HS-5 (cell line): ENCODE data around the gene ITPR1.
"Not testable (repeated sequence)": the region's sequence is repeated elsewhere in the genome, so short reads cannot be mapped to it uniquely, and the experiment has no call there.

Experiments
- DNase-seq: peaks from one replicate; pipeline ENCODE4 v3.0.0-alpha.2; 2012; ENCODE audit warnings: low read depth

Gene ITPR1

DNA sequence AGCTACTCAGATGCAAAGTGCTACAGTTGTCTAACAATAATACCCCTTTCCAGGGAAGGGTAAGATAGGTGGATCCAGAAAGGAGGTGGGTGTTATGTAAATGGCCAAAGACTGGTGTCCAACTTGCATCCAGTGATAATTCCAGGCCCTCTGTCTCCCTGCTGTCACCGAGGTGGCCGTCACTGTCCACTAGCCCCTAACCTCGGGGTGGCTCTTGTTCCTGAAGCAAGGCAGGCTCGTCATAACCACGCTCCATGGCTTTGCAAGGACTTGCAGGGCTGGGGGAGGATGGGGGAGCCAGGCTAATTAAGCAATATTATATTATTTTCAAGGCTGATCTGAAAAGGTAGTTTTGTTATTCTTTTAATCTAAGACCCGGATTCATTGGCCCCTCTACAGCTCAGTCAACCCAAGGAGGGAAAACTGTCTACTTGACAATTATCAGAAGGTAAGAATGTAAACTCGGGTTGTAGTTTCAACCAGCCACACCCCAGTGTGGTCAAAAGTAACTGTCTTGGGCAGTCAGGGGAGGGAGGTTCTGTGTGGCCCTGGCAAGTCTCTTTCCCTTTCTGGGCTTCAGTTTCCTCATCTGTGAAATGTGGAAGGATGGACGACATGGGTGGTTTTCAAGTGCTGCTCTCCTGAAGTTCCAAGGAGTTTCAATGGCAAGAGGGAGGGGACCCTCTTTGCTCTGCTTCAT is 266.0 kb downstream of the ITPR1 start:
- no peak for DNase-seq

DNA sequence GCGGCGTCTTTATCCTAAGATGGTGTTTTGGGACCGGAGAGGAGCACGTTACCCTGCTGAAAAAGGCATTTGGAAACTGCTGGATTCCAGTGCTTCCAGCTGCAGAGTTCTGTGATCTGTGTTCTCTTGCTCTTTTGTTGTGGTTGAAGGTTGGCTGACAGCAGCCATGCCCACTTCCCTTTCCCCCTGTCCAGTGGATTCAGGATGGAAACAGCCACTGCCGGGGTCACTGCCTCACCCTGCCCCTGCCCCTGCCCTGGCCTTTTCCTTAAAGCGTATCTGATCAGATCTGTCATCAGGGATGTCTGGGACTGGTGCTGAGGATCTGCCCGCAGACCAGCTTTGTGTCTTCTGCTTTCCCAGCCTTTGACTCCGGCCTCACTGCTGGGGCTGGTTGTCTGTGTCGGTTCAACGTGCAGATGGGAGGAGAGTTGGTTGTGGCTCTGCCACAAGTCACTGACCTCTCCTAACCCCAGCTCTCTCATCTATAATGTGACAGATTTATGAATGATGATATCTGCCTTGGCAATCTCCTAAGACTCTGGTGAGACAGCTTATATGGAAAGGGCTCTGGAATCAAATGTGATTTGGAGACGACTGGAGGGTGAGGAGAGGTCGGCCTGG is 266.7 kb downstream of the ITPR1 start:
- no peak for DNase-seq

DNA sequence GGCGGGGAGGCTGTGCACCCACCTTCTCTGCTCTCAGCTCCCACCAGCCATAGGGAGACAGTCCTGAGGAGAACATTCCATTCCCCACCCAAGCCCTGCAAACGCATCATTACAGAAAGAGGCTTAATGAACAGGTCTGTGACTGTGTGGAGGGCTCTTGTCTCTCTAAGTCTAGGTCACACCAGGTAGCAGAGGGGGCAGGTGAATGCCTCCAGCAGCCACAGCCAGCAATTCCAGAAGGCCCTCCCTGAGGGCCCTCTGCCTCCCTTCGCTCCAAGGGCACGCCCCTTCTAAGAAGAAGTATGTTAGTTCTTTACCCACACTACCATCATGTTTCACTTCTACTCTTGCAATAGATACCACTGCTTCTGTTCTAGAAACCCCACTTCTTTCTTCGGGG is 268.6 kb downstream of the ITPR1 start:
- DNase-seq = no peak

DNA sequence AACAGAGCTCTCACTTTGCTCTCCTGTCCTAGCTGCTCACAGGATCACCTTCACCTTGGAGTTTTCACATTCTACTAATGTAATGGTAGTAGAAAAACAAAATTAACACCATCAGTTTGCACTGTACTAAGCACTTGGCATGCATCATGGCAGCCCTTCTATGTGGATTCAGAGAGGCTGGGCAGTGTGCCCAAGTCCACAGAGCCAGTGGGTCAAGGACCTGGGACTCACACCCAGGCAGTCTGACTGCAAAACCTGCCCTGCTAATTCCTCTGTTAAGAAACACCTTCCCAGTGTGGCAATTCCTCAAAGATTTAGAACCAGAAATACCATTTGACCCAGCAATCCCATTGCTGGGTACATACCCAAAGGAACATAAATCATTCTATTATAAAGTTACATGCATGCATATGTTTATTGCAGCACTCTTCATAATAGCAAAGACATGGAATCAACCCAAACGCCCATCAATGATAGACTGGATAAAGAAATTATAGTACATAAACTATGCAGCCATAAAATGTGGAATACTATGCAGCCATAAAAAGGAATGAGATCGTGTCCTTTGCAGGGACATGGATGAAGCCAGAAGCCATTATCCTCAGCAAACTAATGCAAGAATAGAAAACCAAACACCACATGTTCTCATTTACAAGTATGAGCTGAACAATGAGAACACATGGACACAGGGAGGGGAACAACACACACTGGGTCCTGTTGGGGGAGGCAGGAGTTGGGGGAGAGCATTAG is 269.5 kb downstream of the ITPR1 start:
- DNase-seq = not testable (repeated sequence)

DNA sequence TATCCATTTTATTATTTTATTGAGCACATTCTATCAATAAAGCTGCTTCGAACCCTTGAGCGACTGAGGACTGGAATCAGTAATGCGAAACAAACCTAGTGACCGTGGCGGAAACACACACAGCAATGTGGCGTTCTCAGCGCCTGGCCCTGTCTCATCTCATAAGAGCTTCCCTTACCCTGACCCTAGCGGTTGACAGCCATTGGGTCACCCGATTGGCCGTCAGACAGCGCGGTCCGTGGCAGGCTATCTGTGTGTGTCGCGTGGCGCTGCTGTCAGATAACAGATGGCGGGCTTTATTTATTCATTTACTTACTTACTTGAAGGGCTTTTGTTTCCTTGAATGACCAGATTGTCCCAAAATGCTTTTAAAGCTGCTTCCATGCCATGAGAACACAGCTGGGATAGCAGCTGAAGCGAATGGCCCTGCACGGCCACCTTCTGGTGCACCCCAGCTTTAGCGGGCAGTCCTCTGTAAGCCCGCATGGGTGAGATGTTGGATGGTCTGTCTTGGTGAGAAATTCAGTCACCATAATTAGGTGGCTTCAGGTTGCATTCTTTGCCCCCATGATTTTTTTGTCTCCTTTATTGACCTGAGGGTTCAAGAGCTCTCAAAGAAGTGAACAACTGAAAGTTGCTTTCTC is 270.6 kb downstream of the ITPR1 start:
- no peak for DNase-seq

DNA sequence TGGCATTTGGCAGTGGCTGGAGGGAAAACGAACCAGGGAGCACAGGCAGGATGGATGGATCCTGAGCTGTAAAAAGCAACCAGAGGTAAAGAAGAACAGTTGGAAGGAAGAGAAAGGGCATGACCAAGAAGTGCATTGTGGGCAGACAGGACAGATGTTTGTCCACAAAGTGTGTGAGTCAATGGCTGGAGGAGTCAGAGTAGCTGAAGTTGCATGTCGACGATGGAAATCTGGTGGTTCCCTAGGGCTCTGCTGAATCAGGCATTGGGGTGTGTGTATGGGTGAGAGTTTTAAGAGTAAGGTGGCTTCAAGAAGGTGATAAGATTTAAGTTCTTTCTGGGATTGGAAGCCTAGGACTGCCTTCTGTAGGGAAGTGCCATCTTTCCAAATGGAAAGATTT is 272.1 kb downstream of the ITPR1 start:
- DNase-seq = no peak

DNA sequence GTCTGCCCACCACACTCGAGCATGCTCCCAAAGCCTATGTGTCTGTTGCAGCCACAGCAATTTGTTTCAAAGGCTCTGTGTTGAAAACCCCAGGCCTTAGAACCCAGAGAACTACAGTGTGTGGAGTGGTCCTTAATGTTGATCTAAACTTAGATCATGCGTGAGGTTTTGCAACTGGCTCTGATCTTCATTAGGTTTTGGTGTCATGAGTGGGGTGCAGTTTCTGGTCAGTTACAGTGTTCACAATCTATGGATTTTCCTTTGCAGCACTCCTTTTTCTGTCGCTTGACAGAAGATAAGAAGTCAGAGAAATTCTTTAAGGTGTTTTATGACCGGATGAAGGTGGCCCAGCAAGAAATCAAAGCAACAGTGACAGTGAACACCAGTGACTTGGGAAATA is 273.1 kb downstream of the ITPR1 start:
- DNase-seq = no peak

DNA sequence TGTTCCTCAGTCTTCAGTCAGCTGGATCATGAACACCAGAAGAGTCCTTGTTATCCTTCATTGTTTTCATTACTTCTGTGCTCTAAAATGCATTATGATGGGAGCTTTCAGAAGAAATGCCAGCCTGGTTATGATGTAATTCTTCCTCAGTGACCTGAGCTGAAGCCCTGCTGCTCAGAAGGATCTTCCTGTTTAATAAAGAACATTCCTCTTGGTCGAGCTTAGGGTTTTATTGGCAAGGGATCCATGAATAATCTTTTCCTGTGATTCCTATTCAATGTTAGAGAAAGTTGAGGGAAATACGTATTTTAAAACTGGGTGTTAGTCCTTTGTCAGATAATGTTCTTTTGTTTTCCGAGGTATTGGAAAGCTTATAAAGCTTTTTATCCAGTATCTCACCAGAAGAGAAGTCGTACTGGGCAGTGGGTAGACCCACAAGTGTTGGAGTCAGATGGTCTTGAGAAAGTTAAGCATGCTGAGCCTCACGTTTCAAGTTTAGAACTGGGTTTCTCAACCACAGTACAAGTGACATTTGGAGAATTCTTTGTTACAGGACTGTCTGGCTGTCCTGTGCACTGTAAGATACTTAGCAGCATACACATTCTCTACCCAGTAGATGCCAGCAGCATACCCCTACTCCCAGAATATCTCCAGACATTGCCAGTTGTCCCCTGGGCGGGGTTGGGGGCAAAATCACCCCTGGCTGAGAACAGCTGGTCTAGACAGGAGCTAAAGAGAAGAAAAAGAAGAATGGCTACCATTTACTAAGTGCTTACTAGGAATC is 273.8 kb downstream of the ITPR1 start:
- no peak for DNase-seq

DNA sequence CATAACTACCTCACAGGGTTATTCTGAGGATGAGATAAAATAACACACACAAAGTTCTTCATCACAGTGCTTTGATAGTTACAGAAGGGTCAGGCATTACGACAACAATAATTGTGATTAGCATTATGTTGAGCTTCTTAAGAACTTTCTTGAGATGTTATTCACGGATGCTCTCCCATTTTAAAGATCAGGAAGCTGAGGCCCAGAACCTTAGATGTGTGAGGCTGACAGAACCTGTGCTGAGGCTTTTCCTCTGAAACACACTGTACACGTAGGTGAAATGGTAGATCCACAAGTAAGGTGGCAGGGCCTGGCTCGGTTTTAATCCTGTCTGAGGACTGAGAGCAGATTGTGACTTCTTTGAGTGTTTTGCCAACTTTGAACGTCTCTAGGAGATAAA is 274.9 kb downstream of the ITPR1 start:
- no peak for DNase-seq

DNA sequence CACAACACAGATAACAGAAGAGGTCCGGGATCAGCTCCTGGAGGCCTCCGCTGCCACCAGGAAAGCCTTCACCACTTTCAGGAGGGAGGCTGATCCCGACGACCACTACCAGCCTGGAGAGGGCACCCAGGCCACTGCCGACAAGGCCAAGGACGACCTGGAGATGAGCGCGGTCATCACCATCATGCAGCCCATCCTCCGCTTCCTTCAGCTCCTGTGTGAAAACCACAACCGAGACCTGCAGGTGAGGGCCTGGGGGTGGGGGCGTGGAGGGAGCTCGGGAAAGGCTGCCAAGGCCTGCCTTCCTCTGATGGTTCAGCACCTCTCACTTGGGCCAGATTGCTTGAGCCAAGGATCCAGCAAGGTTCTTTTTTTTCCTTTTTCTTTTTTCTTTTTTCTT is 275.4 kb downstream of the ITPR1 start:
- DNase-seq = no peak

DNA sequence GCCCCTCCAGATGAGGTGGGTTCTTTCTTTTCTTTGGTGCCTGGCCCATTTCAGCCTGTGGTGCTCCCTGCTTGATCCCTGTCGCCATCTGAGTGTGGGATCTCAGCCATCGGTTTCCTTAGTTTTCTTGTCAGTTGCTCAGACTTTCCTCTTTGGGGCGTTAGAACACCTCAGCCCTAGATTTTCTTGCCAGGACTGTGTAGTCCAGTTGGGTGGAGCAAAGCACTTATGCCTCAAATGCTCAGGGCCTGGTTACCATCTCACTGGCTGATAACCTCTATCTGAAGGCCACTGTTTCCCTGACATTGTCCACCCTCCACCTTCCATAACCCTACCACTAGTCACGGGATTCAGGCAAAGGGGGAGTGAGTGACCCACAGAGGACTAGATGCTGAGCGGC is 277.4 kb downstream of the ITPR1 start:
- no peak for DNase-seq

DNA sequence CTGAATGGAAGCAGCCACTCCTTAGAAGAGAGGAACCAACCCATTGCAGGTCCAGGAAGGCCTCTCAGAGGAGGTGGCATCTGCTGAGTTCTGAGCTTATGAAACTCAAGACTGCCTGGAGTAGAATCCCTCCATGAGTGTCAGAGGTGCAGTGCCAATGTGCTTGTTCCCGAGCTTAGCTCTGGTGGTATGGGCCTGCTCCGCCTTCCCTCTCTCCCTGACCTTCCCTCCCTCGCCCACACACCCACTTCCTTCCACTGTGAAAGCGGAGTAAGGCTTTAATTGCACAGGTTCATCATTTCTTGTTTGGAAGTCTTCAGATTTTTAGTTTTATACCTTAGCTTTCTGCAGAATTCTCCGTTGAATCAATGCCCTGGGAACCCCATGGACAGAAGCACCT is 278.1 kb downstream of the ITPR1 start:
- DNase-seq = no peak

DNA sequence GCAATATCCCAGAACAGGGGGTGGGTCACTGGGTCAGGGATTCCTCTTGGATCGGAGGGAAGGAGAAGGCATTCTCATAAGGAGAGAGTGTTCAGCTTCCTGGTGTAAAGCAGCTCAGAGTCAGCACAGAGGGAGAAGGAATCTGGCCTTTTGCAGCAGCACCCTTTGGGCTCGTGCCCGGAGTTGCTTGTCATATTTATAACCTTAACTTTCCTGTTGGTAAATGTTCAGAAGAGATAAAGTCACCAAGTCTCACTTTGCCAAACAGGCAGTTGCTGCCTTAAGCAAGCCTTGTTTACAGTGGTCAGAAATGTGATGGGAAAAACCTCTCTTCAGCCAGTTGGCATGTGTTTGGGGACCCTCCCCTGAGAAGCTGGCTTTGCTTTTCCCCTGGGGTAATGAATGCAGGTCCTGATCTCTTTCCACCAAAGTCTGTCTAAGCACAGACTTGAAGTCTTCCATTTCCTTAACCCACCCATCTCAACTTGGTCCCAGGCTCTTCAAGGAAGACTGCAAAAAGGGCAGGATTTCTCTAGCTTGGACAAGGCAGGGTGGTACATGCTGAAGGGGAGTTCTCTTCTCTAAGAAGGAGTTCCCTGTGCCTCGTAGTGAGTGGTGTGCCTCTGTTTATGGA is 279.1 kb downstream of the ITPR1 start:
- DNase-seq = no peak

DNA sequence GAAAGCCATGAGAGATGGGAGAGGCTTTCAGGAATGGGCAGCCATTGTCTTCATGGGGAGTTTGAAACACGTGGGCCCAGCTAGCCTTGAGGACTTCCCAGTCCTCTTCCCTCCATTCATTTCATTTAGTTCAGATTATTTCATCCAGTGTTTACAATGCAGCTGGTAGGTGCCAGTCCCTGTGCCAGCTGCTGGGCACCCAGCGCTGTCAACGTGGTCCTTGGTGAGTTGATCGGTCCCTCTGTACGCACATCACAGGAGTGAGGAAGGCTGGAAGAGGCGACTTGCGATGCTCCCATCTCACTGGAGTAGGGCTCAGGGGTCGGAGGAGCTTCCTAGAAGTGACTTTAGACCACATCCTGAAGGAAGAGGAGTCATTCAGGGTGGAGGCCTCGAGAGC is 279.7 kb downstream of the ITPR1 start:
- no peak for DNase-seq

DNA sequence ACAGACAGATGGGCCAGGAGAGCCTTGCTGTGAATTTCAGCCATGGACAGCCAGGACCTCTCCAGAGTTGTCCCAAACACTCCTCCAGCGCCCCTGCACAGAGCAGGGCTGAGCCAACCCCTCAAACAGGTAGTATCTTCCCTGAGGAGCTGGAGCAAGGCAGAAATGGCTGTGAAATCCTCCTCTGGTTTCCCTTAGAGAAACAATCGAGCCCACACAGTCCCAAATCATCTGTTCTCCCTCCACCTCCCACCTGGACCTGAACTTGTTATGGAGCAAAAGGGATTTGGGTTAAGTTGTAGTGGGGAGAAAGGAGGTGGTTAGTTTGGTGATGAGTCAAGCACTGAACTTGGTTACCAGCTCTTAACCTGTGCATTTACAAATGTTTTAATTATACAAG is 280.4 kb downstream of the ITPR1 start:
- DNase-seq = no peak

DNA sequence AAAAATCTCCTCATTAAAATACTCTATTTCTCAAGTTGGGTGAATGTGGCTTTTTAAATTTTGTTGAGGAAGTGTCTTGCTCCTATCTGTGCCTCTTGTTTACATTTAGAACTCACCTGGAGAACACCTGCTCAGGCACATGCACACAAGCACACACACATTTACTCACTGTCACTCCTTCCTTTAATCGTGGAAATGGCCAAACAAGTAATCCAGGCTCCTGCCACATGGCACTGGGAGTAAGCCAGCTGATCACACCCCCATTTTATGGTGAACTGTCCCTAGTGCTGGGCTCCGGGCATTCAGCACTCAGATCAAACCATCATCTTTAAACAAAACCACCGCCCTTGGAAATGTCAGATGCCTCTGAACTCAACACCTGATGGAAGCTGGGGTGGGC is 281.4 kb downstream of the ITPR1 start:
- DNase-seq = no peak

DNA sequence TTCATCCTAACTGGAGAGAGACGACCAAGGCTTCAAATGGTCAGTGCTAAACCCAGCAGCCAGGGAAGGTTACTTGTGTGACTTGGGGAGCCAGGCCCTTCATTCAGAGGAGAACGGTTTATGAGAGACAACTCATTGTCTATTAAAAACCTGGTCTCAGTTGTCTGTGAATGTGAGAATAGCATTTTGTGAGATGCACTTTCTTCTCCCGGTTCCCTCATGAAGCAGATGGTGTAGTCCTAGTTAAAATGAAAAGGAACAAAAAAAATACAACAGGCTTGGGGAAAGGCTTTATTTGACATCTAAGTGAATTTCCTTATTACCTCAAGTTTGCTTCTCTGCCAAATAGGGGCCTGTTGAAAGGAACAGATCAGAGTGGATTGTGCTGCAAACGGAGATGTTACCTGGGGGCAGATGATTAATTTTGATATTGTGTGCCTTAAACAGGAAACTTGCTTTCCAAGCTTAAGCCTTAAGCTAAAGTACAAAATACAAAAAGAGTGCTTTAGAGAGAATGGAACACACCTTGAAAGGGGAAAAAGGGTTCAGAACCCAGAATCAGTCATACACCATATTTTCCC is 283.3 kb downstream of the ITPR1 start:
- DNase-seq = no peak

DNA sequence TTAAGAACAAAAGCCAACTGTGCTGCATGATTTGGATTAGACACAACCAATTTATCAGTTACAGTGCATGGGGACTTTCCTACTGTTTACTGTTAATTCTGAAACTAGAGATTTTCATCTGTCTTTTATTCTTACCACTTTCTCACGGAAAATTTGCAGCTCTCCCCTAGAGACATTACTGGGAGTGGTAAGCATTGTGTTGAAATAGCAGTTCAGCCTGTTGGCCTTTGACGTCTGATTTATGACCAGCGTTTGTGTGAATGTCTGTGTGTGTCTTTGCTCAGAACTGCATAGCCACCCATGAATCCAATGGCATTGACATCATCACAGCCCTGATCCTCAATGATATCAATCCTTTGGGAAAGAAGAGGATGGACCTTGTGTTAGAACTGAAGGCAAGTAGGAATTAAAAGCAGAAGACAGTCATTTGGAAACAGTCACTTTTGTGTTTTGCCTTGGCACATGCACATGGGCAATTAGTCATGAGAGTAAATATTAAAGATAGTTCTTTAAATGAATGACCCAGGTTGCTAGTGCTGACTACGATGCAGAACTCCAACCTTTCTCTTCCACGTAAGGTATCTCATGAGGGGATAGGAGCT is 283.9 kb downstream of the ITPR1 start:
- no peak for DNase-seq

DNA sequence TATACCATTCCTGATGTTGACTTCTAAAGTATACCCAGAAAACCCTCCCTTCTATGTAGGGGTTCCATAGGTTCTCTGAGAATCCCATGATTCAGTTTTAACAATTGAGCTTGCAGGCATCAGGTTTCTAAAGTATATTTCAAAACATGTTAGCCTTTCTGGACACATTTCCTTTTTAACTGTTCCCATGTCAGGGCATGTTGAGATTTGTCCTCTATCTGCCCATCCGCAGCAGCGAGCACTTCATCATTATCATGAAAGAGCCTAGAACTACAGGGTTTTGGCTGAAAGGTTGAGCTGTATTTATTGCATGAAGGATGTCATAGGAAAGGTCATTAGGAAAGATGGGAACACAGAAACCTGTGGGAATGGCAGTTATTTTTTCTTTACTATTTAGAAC is 285.0 kb downstream of the ITPR1 start:
- DNase-seq = no peak

DNA sequence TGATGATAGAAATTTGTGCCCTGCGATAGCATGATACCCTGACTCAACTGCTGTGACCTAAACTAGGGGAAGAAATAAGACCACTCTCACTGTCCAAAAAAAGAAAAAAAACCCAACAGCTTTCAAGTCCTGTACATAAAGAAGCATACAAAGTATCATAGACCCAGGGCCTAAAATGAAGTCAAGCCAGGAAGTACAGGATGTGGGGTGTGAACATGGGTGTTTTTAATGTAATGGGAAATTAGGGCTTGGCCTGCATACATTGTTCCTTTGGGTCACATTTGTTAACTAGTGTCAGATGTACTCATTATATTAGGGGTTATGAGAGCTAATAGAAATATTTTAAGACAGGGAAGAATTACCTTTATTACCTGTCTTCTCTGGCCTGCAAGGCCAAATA is 285.6 kb downstream of the ITPR1 start:
- DNase-seq = no peak

DNA sequence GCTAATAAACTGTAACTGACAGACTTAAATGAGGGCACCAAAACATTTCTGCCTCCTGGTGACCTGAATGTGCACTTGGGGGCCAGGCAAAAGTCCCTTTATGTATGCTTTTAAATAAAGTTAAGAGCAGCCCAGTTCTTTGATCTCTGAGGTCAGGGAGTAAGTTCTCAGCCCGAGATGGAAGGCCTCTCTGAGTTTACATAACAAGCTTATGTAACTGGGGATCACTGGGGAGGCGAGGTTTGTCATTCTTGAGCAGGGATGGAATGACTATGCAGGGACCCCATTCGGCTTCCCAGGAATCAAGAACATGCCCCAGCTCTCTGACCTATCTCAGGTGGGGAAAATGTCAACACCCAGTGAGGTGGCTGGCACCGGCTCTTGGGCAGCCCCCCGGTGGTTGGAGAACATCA is 287.4 kb downstream of the ITPR1 start:
- no peak for DNase-seq
